ENCODE measurements around the gene C11orf68.

Gene C11orf68

DNA sequence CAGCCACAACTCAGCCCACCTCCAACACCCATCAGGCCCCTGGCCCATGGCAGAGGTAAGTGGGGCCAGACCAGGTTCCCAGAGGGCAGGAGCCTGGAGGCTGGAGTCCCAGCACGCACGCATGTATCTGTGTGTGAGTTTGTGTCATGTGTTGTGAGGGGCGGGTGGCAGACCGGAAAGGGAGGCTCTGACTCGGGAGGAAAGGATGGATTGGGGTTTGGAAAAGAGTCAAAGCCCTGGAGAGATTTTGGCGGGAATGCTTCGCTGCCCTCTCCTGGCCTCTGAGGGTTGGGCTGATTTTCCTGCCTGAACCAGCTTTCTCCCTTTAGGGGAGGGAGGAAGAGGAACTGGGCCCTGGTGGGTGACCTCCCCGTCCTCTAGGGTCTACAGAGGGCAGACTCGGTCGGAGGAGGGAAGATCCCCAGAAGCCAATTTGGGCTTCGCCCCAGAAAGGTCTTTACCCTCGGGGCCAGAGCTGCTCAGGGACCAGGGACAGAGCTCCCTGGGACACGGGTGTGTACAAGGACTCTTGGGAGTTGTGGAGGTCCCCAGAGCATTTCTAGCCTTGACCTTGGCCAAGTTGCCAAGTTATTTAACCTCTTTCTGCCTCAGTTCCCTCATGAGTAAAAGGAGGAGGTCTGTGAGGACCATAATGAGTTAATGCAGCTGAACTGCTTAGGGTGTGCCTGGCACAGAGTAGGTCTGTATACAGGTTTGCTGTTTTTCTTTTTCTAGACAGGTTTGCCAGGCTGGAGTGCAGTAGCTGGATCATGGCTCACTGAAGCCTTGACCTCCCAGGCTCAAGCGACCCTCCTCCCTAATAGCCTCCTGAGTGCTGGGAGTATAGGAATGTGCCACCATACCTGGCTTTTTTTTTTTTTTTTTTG, 6.9 kb downstream of the C11orf68 start:
- peak; percentile 75 for DNase-seq (ENCODE audit: extremely low read depth, low read depth)

DNA sequence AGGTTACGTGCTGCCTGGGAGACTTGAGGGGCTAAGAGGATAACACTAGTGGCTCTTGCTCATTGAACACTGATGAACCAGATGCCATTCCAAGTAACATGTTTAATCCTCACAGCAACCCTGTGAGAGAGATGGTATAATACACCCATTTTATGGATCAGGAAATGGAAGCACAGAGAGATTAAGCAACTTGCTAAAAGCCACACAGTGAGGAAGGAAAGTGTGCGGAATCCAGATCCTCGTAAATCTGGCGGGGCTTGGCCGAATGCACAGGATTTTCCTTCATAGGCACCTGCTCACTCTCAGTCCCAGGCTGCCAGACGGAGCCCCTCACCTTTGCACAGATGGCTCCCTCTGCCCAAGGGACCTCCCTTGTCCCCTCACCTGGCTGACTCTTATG, 11.0 kb downstream of the C11orf68 start:
- TF ChIP-seq, protein P1, sequence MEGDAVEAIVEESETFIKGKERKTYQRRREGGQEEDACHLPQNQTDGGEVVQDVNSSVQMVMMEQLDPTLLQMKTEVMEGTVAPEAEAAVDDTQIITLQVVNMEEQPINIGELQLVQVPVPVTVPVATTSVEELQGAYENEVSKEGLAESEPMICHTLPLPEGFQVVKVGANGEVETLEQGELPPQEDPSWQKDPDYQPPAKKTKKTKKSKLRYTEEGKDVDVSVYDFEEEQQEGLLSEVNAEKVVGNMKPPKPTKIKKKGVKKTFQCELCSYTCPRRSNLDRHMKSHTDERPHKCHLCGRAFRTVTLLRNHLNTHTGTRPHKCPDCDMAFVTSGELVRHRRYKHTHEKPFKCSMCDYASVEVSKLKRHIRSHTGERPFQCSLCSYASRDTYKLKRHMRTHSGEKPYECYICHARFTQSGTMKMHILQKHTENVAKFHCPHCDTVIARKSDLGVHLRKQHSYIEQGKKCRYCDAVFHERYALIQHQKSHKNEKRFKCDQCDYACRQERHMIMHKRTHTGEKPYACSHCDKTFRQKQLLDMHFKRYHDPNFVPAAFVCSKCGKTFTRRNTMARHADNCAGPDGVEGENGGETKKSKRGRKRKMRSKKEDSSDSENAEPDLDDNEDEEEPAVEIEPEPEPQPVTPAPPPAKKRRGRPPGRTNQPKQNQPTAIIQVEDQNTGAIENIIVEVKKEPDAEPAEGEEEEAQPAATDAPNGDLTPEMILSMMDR (IDR thresholded peaks at IDR 0.05; ENCODE audit: low read depth, low read length): no peak
- DNase-seq (ENCODE audit: extremely low read depth, low read depth): no peak

More for the DNA sequence above, 6.9 kb downstream of the C11orf68 start:
- TF ChIP-seq, protein P1 (IDR thresholded peaks at IDR 0.05; ENCODE audit: low read depth, low read length): peak; percentile 50

DNA sequence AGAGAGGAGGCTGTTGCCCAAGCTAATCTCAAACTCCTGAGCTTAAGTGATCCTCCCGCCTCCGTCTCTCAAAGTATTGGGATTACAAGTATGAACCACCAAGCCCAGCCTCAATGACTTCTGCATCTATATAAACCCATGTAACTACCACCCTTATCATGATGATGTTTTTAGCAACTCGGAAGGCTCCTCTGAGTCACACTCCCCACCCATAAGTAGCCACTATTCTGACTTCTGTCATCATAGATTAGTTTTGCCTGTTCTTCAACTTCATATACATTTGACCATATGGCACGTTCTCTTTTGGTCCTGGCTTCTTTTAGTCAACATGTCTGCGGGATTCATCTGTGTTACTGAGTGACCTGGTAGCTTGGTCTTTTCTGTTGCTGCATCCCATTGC, 12.3 kb downstream of the C11orf68 start:
- DNase-seq (ENCODE audit: extremely low read depth, low read depth): no peak
- TF ChIP-seq, protein P1 (IDR thresholded peaks at IDR 0.05; ENCODE audit: low read depth, low read length): no peak

DNA sequence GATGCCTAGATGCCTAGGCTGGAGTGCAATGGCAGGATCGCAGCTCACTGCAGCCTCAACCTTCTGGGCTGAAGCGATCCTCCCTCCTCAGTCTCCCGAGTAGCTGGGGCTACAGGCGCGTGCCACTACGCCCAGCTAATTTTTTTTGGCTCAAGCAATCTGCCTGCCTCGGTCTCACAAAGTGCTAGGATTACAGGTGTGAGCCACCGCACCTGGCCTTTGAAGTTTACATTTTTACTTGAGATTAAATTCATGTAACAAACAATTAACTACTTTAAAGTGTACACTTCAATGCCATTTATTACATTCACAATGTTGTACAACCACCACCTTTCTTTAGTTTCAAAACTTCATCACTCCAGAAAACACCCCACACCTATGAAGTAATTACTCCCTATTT, 15.1 kb downstream of the C11orf68 start:
- DNase-seq (ENCODE audit: extremely low read depth, low read depth): no peak
- TF ChIP-seq, protein P1 (IDR thresholded peaks at IDR 0.05; ENCODE audit: low read depth, low read length): no peak

DNA sequence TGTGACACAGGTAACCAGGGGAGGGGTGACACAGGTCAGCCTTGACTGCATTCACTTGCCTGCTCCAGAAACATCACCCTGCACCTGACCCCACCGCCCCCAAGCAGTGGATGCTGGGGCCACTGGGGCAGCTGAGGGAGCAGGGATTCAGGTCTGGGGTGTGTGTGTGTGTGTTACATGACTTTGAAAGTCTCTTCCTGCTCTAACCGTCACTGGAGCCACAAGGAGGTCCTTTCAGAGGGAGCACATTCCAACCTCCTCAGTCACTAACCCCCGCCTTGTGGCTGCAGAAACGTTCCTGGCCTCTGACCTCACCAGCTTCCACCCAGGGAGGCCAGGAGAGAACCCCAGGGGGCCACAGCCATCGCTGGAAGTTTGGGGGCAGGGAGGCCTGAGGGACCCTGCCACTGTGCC, 15.8 kb downstream of the C11orf68 start:
- TF ChIP-seq, protein P1 (IDR thresholded peaks at IDR 0.05; ENCODE audit: low read depth, low read length): no peak
- DNase-seq (ENCODE audit: extremely low read depth, low read depth): peak; percentile 60

DNA sequence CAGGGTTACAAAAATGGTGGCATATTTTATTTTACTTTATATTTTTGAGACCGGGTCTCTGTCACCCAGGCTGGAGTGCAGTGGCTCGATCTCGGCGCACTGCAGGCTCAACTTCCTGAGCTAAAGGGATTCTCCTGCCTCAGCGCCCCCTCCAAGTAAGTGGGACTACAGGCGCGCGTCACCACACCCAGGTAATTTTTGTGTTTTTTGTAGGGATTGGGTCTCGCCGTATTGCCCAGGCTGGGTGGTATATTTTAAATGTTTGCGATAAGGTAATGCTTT, 18.0 kb downstream of the C11orf68 start:
- TF ChIP-seq, protein P1 (IDR thresholded peaks at IDR 0.05; ENCODE audit: low read depth, low read length): no peak
- DNase-seq (ENCODE audit: extremely low read depth, low read depth): no peak

DNA sequence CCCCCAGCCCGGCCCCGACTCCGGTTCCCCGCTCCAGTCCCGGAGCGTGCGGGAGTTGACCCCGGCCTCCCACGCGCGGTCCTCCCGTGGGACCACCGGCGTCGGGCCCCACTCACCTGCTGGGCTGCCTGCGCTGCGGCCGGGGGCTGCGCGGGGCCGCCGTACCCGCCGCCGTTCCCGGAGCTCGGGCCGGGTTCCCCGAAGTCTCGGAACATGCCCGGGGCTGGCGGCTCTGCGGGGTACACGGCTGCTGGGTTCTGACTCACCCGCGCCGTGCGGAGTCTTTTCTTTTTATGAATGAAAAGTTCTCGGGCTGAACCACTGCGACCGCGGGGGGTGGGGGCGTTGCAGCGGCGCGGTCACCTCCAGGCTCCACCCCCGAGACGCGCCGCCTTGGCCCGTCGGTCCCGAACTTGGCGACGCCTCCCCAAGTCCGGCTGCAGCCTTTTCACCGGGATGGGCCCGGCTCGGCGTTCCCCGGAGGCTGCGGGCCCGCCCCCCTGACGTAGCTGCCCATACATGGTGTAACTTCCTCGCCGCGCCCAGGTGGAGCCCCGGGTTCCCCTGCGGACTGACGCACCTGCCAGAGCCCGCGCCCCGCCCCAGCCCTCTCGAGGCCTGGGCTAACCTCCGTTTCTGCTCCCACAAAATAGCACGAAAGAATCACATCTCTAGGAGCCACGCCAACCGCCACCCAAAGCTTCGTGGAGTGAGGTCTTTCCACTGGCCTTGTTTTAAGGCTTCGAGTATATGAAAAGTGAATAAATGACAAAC, 18.6 kb downstream of the C11orf68 start, which contains the start of gene FOSL1:
Gene FOSL1 (minus strand): TSS at position 264 of the 774 bp plus-strand sequence. CDS start 49 bp downstream, at position 215.
- TF ChIP-seq, protein P1 (IDR thresholded peaks at IDR 0.05; ENCODE audit: low read depth, low read length): no peak
- peak; percentile 94 for DNase-seq (ENCODE audit: extremely low read depth, low read depth)

Measured in AG09319 (cell line).